A172 (cell line): ENCODE measurements around the gene TSPAN1. TPM values are rescaled to one million over a fixed set of nuclear protein-coding genes. Genes with fewer than 3 reads are reported as not detected.

Source experiments
- DNase-seq: peaks from one replicate; pipeline ENCODE4 v3.0.0-alpha.2; 2015; ENCODE audit warnings: low spot score
- total RNA-seq: library from RNA; depleted of rRNA; stranded (reverse); fragments of >200 nt; shearing (Covaris generic); gene quantifications from 2 replicates; pipeline ENCODE4 v1.2.3, GENCODE V29; 2014; rRNA removed

Gene TSPAN1
- total RNA-seq: 1.6 and 2.3 TPM in 2 replicates

GRCh38 chr1:46174448-46175231 is at the start of gene TSPAN1:
TSPAN1 (plus strand) TSS chr1:46175087; CDS start chr1:46181108, 6,021 bp downstream.
- peak; percentile 30 for DNase-seq

- no peak for DNase-seq
Observed at GRCh38 chr1:46128344-46128743, 46.5 kb upstream of the TSPAN1 start.

GRCh38 chr1:46130121-46130520 is 44.8 kb upstream of the TSPAN1 start:
- DNase-seq: no peak

- DNase-seq: no peak
Observed at GRCh38 chr1:46130606-46131005, 44.3 kb upstream of the TSPAN1 start.

- no peak for DNase-seq
Observed at GRCh38 chr1:46131093-46131492, 43.8 kb upstream of the TSPAN1 start.

- peak; percentile 27 for DNase-seq
Observed at GRCh38 chr1:46131712-46132528, 43.0 kb upstream of the TSPAN1 start.

- DNase-seq: peak; percentile 97
Observed at GRCh38 chr1:46132529-46133180, 42.2 kb upstream of the TSPAN1 start, which contains the start of gene PIK3R3. PIK3R3 (minus strand) TSS chr1:46132629; CDS start chr1:46131952, 677 bp downstream.

GRCh38 chr1:46133181-46133658 is 41.7 kb upstream of the TSPAN1 start:
- no peak for DNase-seq

GRCh38 chr1:46133781-46134350 is 41.0 kb upstream of the TSPAN1 start:
- no peak for DNase-seq

GRCh38 chr1:46134660-46135331 is 40.1 kb upstream of the TSPAN1 start:
- no peak for DNase-seq

- DNase-seq: no peak
Observed at GRCh38 chr1:46136711-46137110, 38.2 kb upstream of the TSPAN1 start.

- no peak for DNase-seq
Observed at GRCh38 chr1:46137916-46138315, 37.0 kb upstream of the TSPAN1 start.

- DNase-seq: no peak
Observed at GRCh38 chr1:46148318-46148717, 26.6 kb upstream of the TSPAN1 start.

- no peak for DNase-seq
Observed at GRCh38 chr1:46150085-46150484, 24.8 kb upstream of the TSPAN1 start.

- DNase-seq: peak; percentile 27
Observed at GRCh38 chr1:46152016-46152415, 22.9 kb upstream of the TSPAN1 start.

GRCh38 chr1:46153228-46153627 is 21.7 kb upstream of the TSPAN1 start:
- no peak for DNase-seq

GRCh38 chr1:46153732-46154131 is 21.2 kb upstream of the TSPAN1 start:
- no peak for DNase-seq

- no peak for DNase-seq
Observed at GRCh38 chr1:46157916-46158311, 17.0 kb upstream of the TSPAN1 start.

- DNase-seq: no peak
Observed at GRCh38 chr1:46158312-46159281, 16.3 kb upstream of the TSPAN1 start.

GRCh38 chr1:46159516-46159915 is 15.4 kb upstream of the TSPAN1 start:
- DNase-seq: no peak
